ENCODE results near the gene PLSCR3.

GRCh38 chr17:7346761-7347614 is 47.3 kb downstream of the PLSCR3 start:
- TF ChIP-seq CTCF (IDR thresholded peaks at IDR 0.05) (no peak), EZH2phosphoT487 (IDR thresholded peaks at IDR 0.05) (no peak)

Measured in neural progenitor cell (in vitro differentiated cells).